ENCODE results near the gene COL20A1. TPM values are rescaled to one million over a fixed set of nuclear protein-coding genes. Genes with fewer than 3 reads are reported as not detected.
A peak's percentile ranks its signal among the peaks of the same experiment; 100 is the strongest.
"Not testable (repeated sequence)": the region's sequence is repeated elsewhere in the genome, so short reads cannot be mapped to it uniquely, and the experiment has no call there.

COL20A1 gene
- polyA plus RNA-seq (2013, experiment 1 of 2; ENCODE audit: insufficient read length): not detected
- 0.07 TPM for polyA plus RNA-seq (2013, experiment 2 of 2; ENCODE audit: insufficient read length)

DNA sequence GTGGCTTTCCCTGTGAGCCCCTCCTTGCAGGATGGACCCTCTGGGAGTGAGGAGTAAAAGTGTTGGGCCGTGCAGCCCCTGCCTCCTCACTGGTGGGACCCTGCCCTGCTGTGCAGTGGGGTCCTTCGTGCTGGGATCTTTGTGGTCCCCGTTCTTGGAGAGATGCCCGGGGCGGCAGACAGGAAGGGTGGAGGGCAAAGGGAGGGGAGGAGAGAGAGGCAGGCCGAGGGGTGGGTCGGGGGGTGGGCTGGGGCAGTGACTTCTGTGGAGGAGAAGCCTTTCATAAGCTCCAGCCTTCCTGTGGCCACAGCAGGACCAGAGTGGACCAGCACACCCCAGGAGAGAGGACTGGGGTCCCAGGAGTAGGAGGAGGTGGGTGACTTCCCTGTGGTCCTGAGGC lies at the start of gene COL20A1:
COL20A1 (plus strand) TSS at position 283 of the 400 bp plus-strand sequence. CDS start 1,922 bp downstream, outside the sequence.
- DNase-seq: no peak

DNA sequence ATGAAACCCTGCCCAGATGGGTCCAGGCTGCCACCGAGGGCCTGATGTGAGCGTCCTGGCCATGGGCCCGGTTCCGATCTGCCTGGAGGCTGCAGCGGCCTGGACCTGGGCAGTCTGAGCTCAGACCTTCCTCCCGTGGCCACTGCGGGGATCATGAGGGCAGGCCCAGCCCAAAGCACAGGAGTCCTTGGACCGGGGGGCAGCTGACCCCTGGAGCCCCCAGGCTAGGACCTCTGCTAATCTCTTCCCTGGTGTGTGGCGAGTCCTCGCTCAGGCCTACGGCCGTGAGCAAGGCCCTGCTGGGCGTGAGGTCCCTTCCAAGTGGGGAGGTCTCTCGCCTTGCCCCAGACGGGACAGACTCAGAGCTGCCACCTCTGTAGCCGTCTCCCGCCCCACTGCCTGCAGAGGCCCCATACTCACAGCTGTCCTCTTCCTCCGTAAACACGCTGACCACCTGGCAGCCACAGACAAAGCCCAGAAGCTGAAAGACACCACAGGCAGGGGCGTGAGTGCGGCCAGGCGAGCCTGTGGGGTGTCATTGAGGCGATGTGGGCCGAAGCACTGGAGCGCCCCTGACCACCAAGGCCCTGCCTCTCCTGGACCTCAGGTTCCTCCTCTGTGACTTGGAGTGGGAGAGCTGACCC lies 49.3 kb upstream of the COL20A1 start:
- no peak for DNase-seq

DNA sequence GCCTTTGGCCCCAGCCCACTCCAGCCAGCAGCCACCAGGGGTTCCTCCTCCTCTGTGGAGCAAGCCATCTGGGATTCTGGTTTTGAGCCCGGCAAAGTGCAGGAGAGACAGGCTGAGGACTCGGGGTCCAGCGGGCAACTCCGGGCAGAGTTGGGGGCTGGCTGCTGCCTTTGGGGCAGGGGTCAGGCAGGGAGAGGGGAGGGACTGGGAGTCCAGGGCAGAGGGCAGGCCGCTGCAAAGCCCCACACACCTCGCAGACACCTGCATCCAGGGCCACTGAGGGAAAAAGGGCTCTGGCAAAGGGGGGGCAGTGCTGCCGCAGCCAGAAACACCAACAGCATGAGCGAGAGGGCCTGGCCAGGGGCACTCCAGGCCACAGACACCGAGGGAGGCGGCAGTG lies 48.5 kb upstream of the COL20A1 start:
- DNase-seq: no peak

DNA sequence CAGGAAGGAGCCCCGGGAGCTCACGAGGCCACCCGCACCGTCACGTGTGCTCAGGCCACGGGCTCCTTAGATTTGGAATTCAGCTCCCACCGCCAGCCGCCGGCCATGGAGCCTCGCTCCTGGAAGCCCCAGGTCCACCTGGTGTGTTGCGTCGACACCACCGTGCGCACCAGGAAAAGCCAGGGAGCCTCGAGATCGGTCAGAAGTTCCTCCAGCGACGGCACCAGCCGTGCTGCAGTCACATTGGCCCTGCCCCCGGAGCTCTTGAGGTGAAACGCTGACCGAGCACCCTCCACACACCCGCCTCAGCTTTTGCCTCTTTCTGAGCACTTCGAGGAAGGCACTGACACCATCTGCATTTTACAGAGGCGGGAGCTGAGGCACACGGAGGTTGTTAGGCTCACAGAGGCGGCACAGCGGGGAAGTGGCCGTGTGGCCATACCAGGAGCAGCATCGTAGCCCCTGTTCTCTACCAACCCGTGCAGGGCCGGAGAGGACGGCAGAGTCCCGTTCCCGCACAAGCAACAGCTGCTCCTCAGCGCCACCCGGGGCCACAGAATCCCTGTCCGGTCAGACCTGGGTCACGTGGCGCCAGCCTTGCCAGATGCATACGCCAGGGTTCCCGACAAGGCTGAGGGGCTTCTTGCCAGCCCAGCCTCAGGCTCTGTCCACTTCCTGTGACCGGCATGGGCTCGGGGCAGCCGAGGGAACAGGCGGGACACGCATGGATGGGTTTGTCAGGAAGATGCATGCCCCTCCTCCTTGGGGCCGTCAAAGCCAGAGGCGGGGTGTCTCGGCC lies 46.3 kb upstream of the COL20A1 start:
- DNase-seq: no peak

DNA sequence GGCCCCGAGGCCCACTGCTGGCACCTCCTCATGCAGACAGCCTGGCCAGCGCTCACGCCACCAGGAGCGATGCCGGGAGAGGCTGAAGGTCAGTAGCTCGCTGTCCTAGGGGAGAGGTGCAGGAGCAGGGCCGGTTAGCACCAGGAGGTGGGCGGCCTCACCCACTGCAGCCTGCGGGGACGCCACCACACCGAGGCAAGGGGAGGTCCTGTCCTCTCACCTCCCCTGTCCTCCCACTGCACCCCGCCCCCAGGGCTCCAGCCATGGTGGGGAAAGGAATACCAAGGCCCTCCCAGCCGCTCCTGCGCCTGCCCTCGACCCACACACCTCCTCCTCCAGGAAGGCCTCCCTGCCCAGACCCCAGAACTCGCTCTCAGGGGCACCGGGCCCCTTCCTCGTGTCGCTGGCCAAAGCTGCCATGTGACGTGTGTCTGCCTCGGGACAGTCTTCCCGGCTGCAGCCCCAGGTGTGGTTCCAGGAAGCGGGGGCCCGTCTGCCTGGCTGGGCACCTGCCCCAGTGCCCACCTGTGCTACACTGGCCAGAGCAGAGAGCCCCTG lies 45.2 kb upstream of the COL20A1 start:
- DNase-seq: no peak

DNA sequence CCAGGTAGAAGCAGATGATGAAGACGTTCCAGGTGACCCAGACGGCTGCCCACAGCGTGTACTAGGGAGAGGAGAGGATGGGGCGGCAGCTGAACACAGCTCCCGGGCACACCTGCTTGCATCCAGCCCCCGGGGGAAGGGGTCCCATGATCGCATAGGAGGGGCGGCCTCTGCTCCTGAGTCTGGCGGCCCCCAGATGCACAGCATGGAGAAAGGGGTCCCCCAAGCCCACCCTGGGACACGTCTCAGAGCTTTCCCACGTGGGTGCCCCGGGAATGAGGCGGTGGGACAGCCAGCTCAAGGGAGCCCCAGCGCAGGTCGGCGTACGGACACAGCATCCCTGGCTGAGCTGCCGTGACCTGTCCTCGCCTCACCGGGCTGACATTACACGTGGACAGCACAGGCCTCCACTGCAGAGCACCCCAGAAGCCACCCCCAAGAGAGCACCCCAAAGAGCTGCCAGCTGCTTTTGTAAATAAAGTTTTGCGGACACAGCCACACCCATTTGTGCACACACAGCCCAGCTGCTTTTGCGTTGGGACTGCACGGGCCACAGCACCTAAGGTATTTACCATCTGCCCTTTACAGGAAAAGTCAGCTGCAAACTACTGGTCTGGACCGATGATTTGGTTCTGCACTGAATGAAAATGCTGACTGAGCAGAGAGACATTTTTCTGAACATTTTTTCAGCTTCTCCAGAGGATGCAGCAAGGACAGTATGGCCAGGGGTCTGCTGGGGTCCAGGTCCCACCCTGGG lies 44.0 kb upstream of the COL20A1 start:
- DNase-seq: no peak

DNA sequence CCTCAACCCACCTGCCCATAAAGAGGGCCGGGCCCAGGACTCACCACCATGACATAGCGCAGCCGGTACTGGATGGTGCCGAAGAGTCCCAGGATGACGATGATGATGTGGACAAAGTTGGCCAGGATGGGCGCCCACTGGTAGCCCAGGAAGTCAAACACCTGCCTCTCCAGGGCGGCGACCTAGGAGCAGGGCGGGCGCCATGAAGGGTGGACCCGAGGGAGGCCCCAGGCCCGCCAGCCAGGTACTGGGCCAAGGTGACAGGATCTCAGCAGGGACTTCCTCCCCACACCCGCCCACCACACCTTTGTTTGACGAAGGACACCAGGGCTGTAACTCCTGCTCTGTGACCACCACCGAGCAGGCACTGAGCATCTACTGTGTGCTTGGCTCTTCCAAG lies 43.1 kb upstream of the COL20A1 start:
- DNase-seq: no peak

DNA sequence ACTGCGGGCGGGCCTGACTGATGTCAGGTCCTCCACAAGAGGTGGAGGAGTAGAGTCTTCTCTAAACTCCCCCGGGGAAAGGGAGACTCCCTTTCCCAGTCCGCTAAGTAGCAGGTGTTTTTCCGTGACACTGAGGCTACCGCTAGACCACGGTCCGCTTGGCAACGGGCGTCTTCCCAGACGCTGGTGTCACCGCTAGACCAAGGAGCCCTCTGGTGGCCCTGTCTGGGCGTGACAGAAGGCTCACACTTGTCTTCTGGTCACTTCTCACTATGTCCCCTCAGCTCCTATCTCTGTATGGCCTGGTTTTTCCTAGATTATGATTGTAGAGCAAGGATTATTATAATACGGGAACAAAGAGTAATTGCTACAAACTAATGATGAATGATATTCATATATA lies 41.6 kb upstream of the COL20A1 start:
- DNase-seq: not testable (repeated sequence)

DNA sequence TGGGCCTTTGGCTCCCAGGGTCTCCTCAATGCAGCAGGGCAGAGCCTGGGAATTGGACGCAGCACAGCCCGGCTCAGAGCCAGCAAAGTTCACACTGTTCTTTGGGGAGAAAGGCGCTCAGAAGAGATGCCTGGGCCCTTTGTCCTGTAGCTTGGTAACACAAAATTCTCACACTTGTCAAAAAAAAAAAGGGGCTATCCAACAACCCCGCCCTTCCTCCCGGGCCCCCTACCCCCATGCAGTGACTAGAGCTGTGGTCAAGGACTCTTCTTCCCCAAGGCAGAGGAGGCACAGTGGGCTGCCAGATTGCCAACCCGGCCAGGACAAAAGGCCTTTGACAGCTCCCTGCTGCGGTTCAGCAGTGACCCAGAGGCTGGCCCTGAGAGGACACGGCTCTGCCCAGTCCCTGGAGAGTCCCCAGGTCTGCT lies 40.7 kb upstream of the COL20A1 start:
- no peak for DNase-seq

DNA sequence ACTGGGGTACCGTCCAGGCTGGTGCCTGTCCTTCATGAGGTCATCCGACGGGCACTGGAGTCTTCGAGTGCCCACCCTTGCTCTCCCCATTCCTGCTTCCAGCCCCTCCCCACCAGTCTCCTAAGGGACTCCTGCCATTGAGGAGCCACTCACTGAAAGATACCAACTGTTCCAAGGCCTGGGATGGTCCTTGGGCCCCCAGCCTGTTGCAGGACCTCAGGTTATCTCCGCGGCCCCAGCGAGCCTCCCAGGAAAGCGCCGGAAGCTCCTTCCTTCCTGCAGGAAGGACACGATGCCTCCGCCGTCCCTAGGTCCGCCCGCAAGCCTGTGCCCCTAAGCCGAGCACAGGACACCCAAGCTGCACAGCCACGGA lies 39.9 kb upstream of the COL20A1 start:
- DNase-seq: no peak

DNA sequence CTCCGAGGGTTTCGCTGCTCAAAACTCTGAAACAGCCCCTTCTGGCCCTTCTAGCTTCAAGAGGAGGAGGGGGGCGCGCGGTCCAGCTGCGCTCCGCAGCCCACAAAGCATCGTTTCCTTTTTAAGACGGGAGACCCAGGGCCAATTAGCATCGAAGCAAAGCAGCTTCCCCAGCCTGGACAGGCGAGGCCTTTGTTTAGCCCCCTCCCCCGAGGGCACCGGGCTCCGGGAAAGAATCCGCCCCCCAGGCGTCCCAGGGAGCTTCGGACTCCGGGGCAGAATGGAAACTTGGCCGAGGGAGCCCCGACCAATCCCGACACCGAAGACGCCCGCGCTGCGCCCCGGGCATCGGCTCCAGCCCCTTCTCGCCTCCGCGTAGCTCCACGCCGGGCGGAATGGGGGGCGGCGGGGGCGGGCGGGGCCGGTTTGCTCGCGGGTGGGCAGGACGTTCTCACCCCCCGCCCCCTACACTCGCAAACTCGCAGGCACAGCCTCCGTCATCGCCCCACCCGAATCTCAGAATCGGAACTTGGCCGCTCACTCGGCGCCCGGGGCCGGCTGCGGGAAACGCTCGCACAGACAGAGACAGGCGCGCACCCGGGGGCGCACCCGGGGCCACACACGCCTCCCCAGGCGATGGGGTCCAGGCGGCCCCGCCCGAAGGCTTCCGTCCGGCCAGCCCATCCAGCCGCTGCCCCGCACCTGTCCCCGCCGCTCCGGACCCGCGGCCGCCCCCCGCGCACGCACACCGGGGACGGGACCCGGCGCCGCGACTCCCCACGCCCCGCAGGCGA lies 39.4 kb upstream of the COL20A1 start:
- no peak for DNase-seq

DNA sequence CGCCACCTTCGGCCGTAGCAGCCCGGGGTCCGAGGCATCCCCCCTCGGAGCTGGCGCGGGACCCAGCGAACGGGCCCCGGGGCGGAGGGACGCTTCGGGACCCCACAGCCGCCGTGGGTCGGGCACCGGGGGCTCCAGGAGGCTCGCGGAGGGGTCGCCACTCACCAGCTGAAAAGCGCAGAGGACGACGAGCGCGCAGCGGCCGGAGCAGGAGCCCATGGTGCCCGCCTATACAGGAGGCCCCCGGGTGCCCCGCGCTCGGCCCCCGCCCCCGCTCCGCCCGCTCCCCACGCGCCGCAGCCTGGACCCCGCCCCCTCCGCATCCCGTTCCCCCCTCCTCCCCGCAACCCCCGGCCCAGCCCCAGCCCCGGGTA lies 38.8 kb upstream of the COL20A1 start, which contains the start of gene NKAIN4:
NKAIN4 (minus strand) TSS at position 232 of the 374 bp plus-strand sequence; CDS start at position 219, 13 bp downstream.
- no peak for DNase-seq

DNA sequence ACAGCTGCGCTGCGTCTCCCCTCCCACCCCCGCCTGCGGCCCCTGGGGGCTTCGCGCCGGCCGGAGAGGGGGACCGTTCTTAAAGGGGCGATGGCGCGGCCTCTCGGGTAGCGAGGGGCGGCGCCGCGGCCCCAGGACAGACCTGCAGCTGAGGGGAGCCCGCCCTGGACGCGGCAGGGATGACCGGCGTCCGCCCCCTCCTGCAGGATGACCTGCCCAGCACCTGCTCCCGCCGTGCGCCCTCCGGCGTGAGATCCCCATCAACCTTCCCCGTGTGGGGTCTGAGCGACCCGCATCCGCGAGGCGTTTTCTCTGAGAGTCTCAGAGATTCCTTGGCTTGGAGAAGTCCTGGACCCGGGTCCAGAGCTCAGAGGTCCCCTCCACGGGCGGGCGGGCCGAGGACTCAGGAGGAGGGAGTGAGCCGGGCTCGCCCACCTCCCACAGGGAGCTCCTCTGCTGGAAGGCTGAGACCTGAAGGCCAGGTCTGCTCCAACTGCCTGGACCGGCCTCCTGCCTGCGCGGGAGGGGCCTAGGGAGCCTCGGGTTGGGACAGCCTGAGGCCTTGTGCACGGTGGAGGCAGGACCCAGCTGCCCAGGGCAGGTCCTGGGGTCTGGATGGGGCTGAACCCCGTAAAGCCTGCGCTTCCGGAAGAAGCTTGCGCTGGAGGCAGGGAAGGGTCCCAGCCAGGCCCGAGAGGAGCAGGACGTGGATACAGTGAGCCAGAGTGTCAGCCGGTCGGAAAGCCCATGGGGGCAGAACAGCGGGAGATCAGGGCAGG lies 38.2 kb upstream of the COL20A1 start:
- no peak for DNase-seq

DNA sequence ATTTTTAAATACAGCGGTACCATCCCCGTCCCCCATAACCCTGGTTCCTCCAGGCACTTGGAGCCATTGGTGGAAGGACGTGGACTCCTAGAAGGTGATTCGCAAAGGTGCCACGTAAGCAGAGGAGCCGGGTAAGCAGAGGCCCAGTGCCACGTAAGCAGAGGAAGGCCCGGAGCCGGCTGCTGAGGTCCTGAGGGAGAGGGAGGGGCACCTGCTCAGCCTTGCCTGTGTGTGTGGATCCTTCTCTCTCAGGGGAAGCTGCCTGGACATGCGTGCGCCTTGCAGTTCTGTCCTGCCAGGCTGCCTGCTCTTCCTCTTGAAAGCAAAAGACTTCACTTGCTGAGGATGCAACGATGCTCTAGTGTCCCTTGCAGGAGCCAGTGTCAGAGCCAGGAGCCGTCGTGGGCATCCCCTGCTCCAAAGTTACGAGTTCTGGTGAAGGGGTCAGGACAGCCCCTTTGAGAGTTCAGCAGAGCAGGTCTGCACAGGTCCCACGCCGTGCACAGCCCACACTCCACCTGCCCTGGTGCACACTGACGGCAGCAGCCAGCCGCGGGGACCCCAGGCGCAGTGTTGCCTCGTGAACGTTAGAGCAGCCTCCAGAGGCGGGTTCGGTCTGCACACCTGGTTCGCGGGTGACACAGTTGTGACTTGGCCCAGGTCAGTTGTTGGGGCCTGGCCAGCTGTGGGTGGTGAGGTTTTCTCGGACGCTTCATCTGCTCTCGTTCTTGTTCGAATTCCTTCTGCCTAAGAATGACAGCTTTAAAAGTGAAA lies 36.9 kb upstream of the COL20A1 start:
- DNase-seq: no peak

DNA sequence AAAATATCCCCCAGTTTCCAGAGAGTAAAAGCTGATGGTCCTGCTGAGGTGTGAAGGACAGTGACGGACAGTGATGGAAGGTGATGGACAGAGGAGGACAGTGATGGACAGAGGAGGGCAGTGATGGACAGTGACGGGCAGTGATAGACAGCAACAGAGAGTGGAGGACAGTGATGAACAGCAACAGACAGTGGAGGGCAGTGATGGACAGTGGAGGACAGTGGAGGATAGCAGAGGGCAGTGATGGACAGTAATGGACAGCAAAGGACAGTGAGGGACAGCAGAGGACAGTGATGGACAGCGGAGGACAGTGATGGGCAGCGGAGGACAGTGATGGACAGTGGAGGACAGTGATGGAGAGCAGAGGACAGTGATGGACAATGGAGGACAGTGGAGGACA lies 36.0 kb upstream of the COL20A1 start:
- DNase-seq: no peak

DNA sequence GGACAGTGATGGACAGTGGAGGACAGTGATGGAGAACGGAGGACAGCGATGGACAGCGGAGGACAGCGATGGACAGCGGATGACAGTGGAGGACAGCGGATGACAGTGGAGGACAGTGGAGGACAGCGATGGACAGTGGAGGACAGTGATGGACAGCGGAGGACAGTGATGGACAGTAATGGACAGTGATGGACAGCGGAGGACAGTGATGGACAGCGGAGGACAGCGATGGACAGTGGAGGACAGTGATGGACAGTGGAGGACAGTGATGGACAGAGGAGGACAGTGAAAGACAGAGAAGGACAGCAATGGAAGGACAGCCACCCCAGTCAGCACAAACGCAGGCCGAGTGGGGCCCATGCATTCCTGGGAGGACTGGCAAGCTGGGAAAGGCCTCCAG lies 35.4 kb upstream of the COL20A1 start:
- DNase-seq: no peak

DNA sequence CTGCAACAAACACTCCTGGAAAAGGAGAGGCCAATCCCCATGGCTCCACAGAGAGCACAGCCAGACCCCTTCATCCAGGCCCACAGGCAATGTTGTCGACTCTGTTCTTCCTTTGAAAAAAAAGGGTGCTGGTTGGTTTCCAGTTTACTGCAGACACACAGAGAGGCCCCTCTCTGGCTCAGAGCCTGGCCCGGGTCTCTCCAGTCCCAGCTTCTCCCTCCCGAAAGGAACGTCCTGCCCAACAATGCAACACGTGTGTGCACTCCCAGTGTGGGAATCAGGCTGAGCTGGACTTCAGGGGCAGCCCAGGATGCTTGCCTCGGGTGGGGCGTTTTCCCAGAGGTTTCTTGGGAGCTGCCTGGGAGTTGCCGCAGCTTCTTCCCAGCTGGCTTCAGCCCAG lies 34.2 kb upstream of the COL20A1 start:
- DNase-seq: peak; percentile 46

DNA sequence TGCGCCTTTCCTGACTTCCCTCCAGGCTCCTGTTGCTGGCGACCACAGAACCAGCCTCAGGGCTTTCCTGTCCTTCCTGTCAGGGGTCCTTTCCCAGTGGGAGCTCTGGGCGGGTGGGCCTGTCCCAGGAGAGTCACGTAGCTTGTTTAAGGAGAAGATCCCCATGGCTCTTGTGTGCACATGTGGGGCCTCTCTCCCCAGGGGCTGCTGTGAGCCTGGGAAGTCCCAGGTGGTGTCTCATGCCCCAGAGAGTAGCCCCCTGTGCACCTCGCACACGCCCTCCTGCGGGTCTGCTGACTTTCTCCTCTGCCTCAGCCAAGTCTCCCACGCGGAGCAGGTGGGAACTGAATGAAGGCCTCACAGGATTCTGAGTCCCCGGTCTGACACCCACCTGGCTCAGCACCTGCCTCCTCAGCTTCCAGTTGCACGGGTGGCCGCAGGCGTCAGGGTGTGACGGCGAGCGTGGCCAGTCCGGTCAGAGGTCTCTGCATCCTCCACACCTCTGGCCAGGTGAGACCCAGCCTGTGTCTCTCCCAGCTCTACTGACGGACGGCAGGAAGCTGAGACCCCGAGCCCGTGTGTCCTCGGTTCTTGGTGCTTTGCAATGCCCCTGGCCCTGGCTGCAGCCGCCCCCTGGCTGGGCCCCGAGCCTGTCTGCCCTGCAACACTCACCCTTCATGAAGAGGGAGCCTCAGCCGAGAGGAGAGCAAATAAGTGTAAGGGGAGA lies 33.1 kb upstream of the COL20A1 start:
- DNase-seq: no peak

DNA sequence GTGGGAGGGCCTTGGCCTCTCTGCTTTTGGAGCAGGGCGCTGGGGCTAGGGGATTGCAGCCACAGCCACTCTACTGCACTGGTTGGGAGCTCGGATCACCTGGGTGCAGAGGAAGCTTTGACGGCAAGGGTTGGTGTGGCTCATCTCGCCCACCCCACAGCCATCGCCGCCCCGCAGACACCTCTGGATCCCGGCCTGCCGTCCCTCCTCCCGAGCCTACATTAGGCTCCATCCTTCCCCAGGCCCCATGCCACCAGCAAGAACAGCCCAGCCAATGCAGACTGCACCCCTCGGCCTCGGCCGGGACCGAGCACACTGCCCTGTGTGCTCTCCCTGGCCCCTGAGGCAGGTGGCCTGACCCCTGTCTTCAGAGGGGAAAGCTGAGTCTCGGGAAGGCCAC lies 32.5 kb upstream of the COL20A1 start:
- no peak for DNase-seq
